A549 (cell line): ENCODE results near the gene TPPP3. TPM values are rescaled to one million over a fixed set of nuclear protein-coding genes. Genes with fewer than 3 reads are reported as not detected.

Experiments used
- ATAC-seq, 2 experiments: fragments of 200-7000 bp in 1 of 2; fragments of >200 bp in 1 of 2; cut with Nextera tagmentation in 1 of 2; cut with Tn5 transposase in 1 of 2; 3 replicates each; pipeline versions ENCODE4 v1.8.0 to v1.9.1; 2018 to 2020; ENCODE audit warnings: mild to moderate bottlenecking in 1 of 2, moderate library complexity in 1 of 2
- CTCF ChIA-PET: fragments of 300-600 bp; sonication (Branson Sonifier 250); formaldehyde crosslinking; extraction: SDS; loops from one replicate; lab custom pipeline; 2021; ENCODE audit warnings: antibody characterized with exemption, inconsistent platforms; lab: Yijun Ruan, JAX
- POLR2A ChIA-PET: fragments of 350-600 bp; formaldehyde crosslinking; extraction: SDS; loops from one replicate; lab custom pipeline; 2021; ENCODE audit warnings: antibody characterized with exemption, inconsistent platforms; lab: Yijun Ruan, JAX
- DNase-seq, 2 experiments: peaks; one replicate each; pipeline versions ENCODE4 v3.0.0 to v3.0.0-alpha.2; 2011 to 2016; ENCODE audit warnings: low read depth in 1 of 2, low spot score in 1 of 2
- FAIRE-seq: peaks from 2 replicates; lab custom pipeline; 2011; peaks lifted over from hg19 to GRCh38; lab: Jason Lieb, UNC
- H3K27ac ChIP-seq, 2 experiments: fragments of >200 bp; sonication (Bioruptor Twin); formaldehyde crosslinking; 3 replicates each; pipeline ENCODE4 v1.5.1; 2016 to 2017
- H3K4me1 ChIP-seq: fragments of >200 bp; sonication (Bioruptor Twin); formaldehyde crosslinking; 3 replicates; pipeline ENCODE4 v1.6.1; 2016
- H3K4me2 ChIP-seq: fragments of >200 bp; sonication (Bioruptor Twin); formaldehyde crosslinking; 3 replicates; pipeline ENCODE4 v1.6.1; 2016
- H3K4me3 ChIP-seq: fragments of >200 bp; sonication (Bioruptor Twin); formaldehyde crosslinking; 3 replicates; pipeline ENCODE4 v1.5.1; 2016
- H3K9me3 ChIP-seq: fragments of >200 bp; sonication (Bioruptor Twin); formaldehyde crosslinking; 3 replicates; pipeline ENCODE4 v1.6.1; 2016
- ATOH8 ChIP-seq: fragments of 250-450 bp; sonication (Bioruptor Pico); IDR thresholded peaks from 2 replicates; pipeline ENCODE4 v1.5.0; 2020; ENCODE audit warnings: low read depth, mild to moderate bottlenecking, moderate library complexity
- BCL3 ChIP-seq: fragments of >200 bp; sonication (Bioruptor Twin); formaldehyde crosslinking; IDR thresholded peaks from 3 replicates; pipeline ENCODE4 v1.6.1; 2016
- BHLHE40 ChIP-seq: IDR thresholded peaks from 2 replicates; pipeline ENCODE4 v1.6.1; 2012; ENCODE audit warnings: low read depth, low read length, inconsistent platforms
- CEBPB ChIP-seq, 2 experiments: fragments of >200 bp in 1 of 2; sonication (Bioruptor Twin) in 1 of 2; formaldehyde crosslinking in 1 of 2; IDR thresholded peaks; 2 replicates each; pipeline ENCODE4 v1.6.1; 2012 to 2016
- CHD2 ChIP-seq: fragments of 150-350 bp; IDR thresholded peaks from 2 replicates; pipeline ENCODE4 v1.6.1; 2014; ENCODE audit warnings: low read length; ENCODE audit not compliant: partially characterized antibody
- CHD4 ChIP-seq: fragments of 200-600 bp; sonication (generic); IDR thresholded peaks from 2 replicates; pipeline ENCODE4 v1.6.1; 2016; ENCODE audit warnings: antibody characterized with exemption, mild to moderate bottlenecking, borderline replicate concordance
- CTCF ChIP-seq: fragments of >200 bp; sonication (Bioruptor Twin); formaldehyde crosslinking; IDR thresholded peaks from 3 replicates; pipeline ENCODE4 v1.5.1; 2016
- EP300 ChIP-seq, 2 experiments: fragments of >200 bp; sonication (Bioruptor Twin); formaldehyde crosslinking; IDR thresholded peaks; 2 replicates in 1 of 2; 3 replicates in 1 of 2; pipeline ENCODE4 v1.6.1; 2016 to 2017
- FOSB ChIP-seq: fragments of 250-450 bp; sonication (Bioruptor Pico); IDR thresholded peaks from 2 replicates; pipeline ENCODE4 v1.5.0; 2020; ENCODE audit warnings: mild to moderate bottlenecking, moderate library complexity
- GATA3 ChIP-seq: IDR thresholded peaks from 2 replicates; pipeline ENCODE4 v1.6.1; 2012; ENCODE audit warnings: borderline replicate concordance
- HDAC2 ChIP-seq: fragments of 200-600 bp; sonication (generic); IDR thresholded peaks from 2 replicates; pipeline ENCODE4 v1.6.1; 2016
- HEYL ChIP-seq: fragments of 250-450 bp; sonication (Bioruptor Pico); IDR thresholded peaks from 2 replicates; pipeline ENCODE4 v1.8.0; 2021; ENCODE audit warnings: mild to moderate bottlenecking, moderate library complexity
- HOXB13 ChIP-seq: fragments of 250-450 bp; sonication (Bioruptor Pico); IDR thresholded peaks from 2 replicates; pipeline ENCODE4 v1.5.0; 2020; ENCODE audit warnings: low read depth, mild to moderate bottlenecking, moderate library complexity
- NPAS2 ChIP-seq: fragments of 250-450 bp; sonication (Bioruptor Pico); IDR thresholded peaks from 2 replicates; pipeline ENCODE4 v1.8.0; 2022; ENCODE audit warnings: mild to moderate bottlenecking, moderate library complexity, borderline replicate concordance
- RAD21 ChIP-seq, 2 experiments: fragments of >200 bp in 1 of 2; sonication (Bioruptor Twin) in 1 of 2; formaldehyde crosslinking in 1 of 2; IDR thresholded peaks in 1 of 2; conservative IDR thresholded peaks in 1 of 2; 2 replicates in 1 of 2; 3 replicates in 1 of 2; pipeline ENCODE4 v1.6.1; 2012 to 2018; ENCODE audit warnings: inconsistent platforms in 1 of 2
- RFX5 ChIP-seq: fragments of 450-650 bp; IDR thresholded peaks from 2 replicates; pipeline ENCODE4 v1.7.1; 2014; ENCODE audit warnings: antibody characterized with exemption, mild to moderate bottlenecking, moderate library complexity
- SMC3 ChIP-seq: fragments of >200 bp; sonication (Bioruptor Twin); formaldehyde crosslinking; IDR thresholded peaks from 3 replicates; pipeline ENCODE4 v1.6.1; 2018; ENCODE audit warnings: inconsistent platforms
- TFCP2L1 ChIP-seq: fragments of 250-450 bp; sonication (Bioruptor Pico); IDR thresholded peaks from 2 replicates; pipeline ENCODE4 v1.5.0; 2021; ENCODE audit warnings: mild to moderate bottlenecking
- USF2 ChIP-seq: fragments of 450-650 bp; IDR thresholded peaks from 2 replicates; pipeline ENCODE4 v1.6.1; 2014; ENCODE audit warnings: antibody characterized with exemption
- ZNF302 ChIP-seq: fragments of 250-450 bp; sonication (Bioruptor Pico); IDR thresholded peaks from 2 replicates; pipeline ENCODE4 v1.9.0; 2021; ENCODE audit warnings: inconsistent platforms, mild to moderate bottlenecking, moderate library complexity
- WGBS: methylation state at CpG from one replicate; pipeline ENCODE4 v1.1.6; 2017; ENCODE audit errors: missing lambda C conversion rate; 5-methylcytosine and 5-hydroxymethylcytosine counted together
- polyA plus RNA-seq, 4 experiments: library from polyadenylated mRNA; depleted of rRNA in 3 of 4; stranded (reverse); fragments of >200 nt; fragmentation: RNase III in 1 of 4; extraction: RNeasy Plus Mini Kit Qiagen cat#74134 plus additional on column Dnase treatment in 1 of 4; gene quantifications; 2 replicates in 3 of 4; 3 replicates in 1 of 4; pipeline ENCODE4 v1.2.3, GENCODE V29; 2011 to 2017

The TPPP3 gene
- polyA plus RNA-seq, 2 of the 4 experiments (the other 2 are of a cell fraction), result 9.4 to 10.9 TPM

- peaks cover 9% of the 10 kb centered on the region; the same call in 2 of the 3 replicates for H3K4me1 ChIP-seq
- CTCF ChIA-PET, result interaction anchor here (1.0 to 10.9 kb wide), 12 partner anchors 10 to 146 kb away, joined by 3 to 207 read pairs (median 10); partner anchors contain the start of gene ZDHHC1
- ATAC-seq (no peak), DNase-seq (no peak), FAIRE-seq (no peak)
- 50% methylated on average over 11 of the region's 13 CpGs for WGBS
- TF ChIP-seq CHD4 (no peak), FOSB (no peak)
- peak overlapping the region; percentile 98 for H3K4me2 ChIP-seq
- H3K27ac ChIP-seq, result peak overlapping the region; percentile 63 to 76; a peak in 5 of 6 replicates
- H3K9me3 ChIP-seq, result no peaks in the 10 kb centered on the region
- peak overlapping the region; percentile 59 for H3K4me3 ChIP-seq
- POLR2A ChIA-PET, result interaction anchor here (0.8 kb wide), 1 partner anchor 36 kb away, joined by 3 read pairs; no protein-coding TSS in a partner anchor
These were observed 36.7 kb upstream of the TPPP3 start for GRCh38 chr16:67429799-67430503.

GRCh38 chr16:67429053-67429798 lies 35.9 kb upstream of the TPPP3 start:
- Histone ChIP-seq H3K4me2 (no peak overlapping the region), H3K4me1 (peaks cover 9% of the 10 kb centered on the region; the same call in 2 of the 3 replicates), H3K9me3 (no peaks in the 10 kb centered on the region), H3K4me3 (no peak overlapping the region), H3K27ac (no peak overlapping the region)
- 92% methylated on average over 3 of the region's 3 CpGs for WGBS
- TF ChIP-seq NPAS2 (CRISPR knock-in tag) (no peak), CEBPB (IDR thresholded peaks at IDR 0.05) (no peak), ATOH8 (CRISPR knock-in tag) (no peak), BHLHE40 (no peak), RFX5 (no peak), EP300 (IDR thresholded peaks at IDR 0.05) (no peak), HDAC2 (no peak), USF2 (no peak), ZNF302 (no peak), TFCP2L1 (CRISPR knock-in tag) (no peak), HOXB13 (CRISPR knock-in tag) (no peak), CHD2 (no peak), GATA3 (no peak), BCL3 (no peak)
- FAIRE-seq (no peak), DNase-seq (no peak), ATAC-seq (no peak)
- POLR2A ChIA-PET, result no interaction called here
- CTCF ChIA-PET, result interaction anchor here (0.6 to 10.9 kb wide), 23 partner anchors 12 to 244 kb away, joined by 3 to 207 read pairs (median 8); partner anchors contain the start of genes ATP6V0D1, TPPP3 and ZDHHC1

- H3K4me3 ChIP-seq, result no peak overlapping the region
- WGBS, result 11% methylated on average over 11 of the region's 11 CpGs
- POLR2A ChIA-PET, result interaction anchor here (0.7 to 0.8 kb wide), 2 partner anchors 12 to 16 kb away, joined by 3 read pairs; partner anchors contain the start of gene ZDHHC1
- no peaks in the 10 kb centered on the region for H3K9me3 ChIP-seq
- TF ChIP-seq SMC3 (peak; percentile 78), CTCF (peak; percentile 78), RAD21 (conservative IDR thresholded peaks at IDR 0.05 in 1 of 2, IDR thresholded peaks at IDR 0.05 in 1 of 2) (peak; percentile 71 to 75), HEYL (CRISPR knock-in tag) (no peak)
- CTCF ChIA-PET, result interaction anchor here (0.5 to 10.9 kb wide), 50 partner anchors 11 to 508 kb away, joined by 3 to 207 read pairs (median 4); partner anchors contain the start of genes ATP6V0D1, KCTD19, LRRC36 and TPPP3
- DNase-seq (peak; percentile 67 to 86), FAIRE-seq (no peak), ATAC-seq (peak; percentile 52 to 86)
- H3K27ac ChIP-seq, result no peak overlapping the region
- H3K4me1 ChIP-seq, result peaks cover 9% of the 10 kb centered on the region; the same call in 2 of the 3 replicates
- no peak overlapping the region for H3K4me2 ChIP-seq
These were observed 34.9 kb upstream of the TPPP3 start for GRCh38 chr16:67428146-67428731.
